GM12873 (cell line): ENCODE results near the gene ZSCAN5B.

Source experiments
- TF ChIP-seq, protein P1 (sequence below): IDR thresholded peaks from 2 replicates; pipeline ENCODE4 v1.5.1; 2012; ENCODE audit warnings: low read depth, mild to moderate bottlenecking, moderate library complexity, low read length, control low read depth; ENCODE audit not compliant: insufficient read depth; ENCODE audit errors: missing control alignments

The ZSCAN5B gene

DNA sequence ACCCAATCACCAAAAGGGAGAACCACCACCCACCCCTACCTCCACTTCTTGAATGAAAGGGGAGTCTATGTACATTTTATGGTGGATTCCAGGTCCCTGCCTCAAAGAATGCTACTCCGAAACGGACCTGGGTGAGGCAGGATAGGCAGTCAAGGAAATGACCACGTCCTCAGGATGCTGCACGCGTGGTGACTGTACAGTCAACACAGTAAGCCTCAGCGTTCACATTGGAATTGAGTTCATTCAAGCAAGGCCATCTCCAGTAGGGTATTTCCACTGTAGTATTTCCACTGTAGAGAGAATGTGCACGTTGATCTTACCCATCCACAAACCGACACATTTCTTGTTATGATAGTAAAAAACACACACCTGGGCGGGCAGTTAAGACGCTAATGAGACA lies 21.4 kb upstream of the ZSCAN5B start:
- TF ChIP-seq, protein P1, sequence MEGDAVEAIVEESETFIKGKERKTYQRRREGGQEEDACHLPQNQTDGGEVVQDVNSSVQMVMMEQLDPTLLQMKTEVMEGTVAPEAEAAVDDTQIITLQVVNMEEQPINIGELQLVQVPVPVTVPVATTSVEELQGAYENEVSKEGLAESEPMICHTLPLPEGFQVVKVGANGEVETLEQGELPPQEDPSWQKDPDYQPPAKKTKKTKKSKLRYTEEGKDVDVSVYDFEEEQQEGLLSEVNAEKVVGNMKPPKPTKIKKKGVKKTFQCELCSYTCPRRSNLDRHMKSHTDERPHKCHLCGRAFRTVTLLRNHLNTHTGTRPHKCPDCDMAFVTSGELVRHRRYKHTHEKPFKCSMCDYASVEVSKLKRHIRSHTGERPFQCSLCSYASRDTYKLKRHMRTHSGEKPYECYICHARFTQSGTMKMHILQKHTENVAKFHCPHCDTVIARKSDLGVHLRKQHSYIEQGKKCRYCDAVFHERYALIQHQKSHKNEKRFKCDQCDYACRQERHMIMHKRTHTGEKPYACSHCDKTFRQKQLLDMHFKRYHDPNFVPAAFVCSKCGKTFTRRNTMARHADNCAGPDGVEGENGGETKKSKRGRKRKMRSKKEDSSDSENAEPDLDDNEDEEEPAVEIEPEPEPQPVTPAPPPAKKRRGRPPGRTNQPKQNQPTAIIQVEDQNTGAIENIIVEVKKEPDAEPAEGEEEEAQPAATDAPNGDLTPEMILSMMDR: no peak

DNA sequence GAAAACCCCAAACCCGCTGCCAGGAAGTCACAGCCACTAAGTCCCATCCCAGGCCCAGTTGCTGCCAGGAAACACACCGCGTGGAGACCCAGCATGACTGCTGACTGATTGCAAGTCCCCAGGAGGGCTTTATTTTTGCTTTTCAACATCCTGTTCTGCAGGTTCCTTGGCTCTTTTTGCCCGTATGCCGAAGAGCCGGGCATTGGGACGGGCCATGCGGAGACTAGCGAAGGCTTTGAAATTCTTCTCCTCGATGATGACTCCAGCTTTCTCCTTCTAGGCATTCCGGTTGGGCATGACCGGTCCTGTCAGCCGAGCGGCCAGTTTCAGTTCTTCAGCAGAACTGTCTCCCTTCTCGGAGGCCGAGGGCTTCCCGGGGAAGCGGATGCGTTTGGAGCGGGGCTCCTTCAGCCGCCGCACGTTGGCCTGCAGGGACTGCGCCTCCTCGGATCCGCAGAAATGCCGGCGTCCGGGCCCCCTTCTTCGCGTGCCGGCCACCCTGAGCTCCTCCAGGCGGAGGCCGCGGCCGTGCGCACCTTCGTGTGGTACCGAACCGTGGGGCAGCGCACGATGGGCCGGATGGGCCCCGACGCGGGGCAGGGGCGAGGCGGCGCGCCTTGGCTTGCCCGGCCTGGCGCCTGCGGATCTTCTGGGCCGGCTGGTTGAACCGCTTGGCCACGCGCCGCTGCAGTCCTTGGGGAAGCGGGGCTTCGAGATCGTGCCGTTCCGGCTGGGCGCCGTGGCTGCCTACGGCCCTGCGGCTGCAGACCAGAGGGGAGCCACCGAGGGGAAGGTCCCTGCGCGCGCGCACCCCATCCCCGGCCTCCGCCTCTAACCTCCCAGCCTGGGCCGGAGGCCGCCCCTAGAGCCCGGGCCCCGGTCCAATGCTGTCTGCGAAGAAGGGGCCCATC lies 19.7 kb upstream of the ZSCAN5B start:
- TF ChIP-seq, protein P1: no peak

DNA sequence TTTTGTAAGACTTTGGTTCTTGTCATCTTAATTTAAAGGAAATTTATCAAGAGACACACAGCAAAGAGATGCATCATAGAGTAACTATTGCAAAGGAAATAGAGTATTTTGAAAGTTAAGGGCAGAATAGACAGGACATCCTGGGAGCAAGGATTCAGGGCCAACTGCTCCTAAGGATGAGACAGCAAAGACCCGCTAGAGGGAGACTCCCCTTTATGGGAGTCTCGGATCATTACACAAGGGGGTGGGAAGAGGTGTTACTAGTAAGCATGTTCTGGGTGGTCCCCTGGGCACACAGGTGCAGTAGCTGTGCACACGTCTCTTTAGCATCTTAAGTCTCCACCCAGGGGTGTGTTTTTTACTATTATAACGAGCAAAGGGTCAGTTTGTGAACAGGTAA lies 14.1 kb upstream of the ZSCAN5B start:
- TF ChIP-seq, protein P1: no peak

DNA sequence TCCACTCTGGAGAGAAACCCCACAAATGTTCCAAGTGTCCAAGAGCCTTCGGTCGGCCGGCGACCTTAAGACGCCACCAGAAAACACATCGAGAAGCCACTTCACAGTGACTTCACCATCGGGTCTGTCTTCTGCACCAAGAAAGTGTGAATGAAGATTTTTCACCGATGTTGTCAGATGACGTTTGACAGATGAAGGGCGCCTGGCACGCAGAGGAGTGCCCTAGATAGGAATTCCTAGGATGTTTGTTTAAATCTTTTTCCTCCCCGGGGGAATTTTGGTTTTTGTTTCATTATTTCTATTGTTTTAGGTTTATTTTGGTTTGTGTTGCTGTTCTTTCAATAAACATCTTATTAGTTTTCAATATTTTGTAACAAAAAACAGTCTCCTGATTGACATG lies 11.5 kb upstream of the ZSCAN5B start:
- TF ChIP-seq, protein P1: no peak

DNA sequence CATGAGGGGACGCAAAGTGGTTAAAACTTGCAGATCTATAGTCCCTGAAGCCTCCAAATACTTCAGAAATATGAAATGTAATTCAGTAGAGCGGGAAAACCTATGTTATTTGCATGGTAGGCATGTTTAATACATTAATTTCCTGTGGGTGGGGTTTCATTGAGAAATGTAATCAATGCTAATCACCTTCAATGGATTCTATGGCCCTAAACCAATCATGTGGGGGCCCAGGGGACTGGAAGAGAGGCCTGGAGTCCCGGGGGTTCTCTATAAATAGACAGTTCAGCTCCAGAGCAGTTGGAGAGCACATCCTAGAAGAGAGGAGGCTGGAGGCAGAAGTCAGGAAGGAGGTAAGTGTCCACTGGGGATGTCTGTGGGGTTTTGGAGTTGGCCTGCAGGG lies 4.4 kb upstream of the ZSCAN5B start, which contains the start of gene ZSCAN5C:
ZSCAN5C (plus strand) TSS at position 301 of the 400 bp plus-strand sequence. CDS start 3,641 bp downstream, outside the sequence.
- TF ChIP-seq, protein P1: no peak

DNA sequence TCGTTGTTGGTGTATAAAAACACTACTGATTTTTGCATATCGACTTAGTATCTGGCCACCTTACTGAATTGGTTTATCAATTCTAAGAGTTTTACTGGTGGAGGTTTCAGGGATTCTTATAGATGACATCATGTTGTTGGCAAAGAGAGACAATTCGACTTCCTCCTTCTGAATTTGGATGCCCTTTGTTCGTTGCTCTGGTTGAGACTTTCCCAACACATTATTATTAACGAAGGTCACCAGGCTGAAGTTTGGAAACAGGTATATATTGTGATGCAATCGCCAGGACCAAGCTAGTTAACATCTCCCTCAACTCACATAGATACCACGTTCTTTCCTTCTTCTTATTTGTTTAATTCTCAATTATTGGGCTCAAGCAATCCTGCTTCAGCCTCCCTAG lies 2.1 kb upstream of the ZSCAN5B start:
- TF ChIP-seq, protein P1: no peak

DNA sequence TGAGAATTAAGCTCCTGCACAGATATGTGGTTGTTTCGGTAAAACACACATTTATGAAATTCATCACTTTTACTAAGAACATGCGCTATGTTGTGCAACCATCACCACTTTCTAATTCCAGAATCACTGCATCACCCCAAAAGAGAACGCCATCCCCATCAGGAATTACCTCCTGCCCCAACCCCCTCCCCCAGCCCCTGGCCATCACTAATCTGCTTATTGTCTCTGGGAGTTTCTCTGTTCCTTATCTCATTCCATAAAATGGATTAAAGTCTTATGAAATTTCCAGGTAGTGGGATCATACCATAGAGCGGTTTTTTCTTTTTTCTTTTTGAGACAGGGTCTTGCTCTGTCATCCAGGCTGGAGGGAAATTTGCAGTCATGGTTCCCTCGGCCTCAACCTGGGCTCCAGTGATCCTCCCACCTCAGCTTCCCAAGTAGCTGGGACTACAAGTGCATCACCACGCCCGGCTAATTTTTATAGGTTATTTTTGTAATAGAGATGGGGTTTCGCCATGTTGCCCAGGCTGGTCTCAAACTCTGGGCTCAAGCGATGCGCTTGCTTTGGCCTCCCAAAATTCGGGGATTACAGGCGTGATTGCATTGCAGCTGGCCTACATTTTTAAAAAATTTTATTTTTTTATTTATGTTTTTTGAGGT lies 3.5 kb downstream of the ZSCAN5B start:
- TF ChIP-seq, protein P1: no peak
